Measurements from ENCODE around the gene IL18BP. TPM values are rescaled to one million over a fixed set of nuclear protein-coding genes. Genes with fewer than 3 reads are reported as not detected.

IL18BP gene
- total RNA-seq, 2 experiments from 2014 or later, result 7.8 to 8.2 TPM

DNA sequence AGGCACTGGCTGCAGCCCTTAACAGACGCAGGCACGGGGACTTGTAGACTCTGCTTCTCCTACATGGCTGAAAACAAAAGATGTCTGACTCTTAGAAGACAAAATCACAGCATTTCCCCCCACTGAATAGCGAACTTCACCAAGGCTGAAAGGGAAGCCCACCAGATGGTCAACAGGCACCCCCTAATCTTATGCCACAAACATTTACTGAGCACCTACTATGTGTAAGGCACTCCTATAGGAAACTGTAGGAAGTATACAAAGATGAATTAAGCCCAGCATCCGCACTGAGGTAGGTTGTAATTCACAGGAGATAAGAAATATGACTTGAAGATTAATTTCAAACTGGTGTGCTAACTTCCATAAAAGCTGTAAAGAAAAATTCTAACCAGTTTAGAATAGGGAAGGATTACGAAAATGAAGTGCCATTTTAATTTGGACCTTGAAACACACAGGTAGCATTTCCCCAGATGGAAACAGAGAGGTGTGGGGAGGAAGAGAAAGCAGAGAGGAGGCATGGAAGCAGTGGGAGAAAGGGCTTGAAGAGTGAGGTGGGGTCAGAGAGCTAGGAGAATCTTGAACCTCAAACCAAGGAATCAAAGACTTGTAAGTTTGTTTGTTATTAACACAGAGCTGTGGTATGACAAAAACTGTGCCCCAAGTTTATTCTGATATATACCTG, 43.5 kb downstream of the IL18BP start:
- ChIA-PET POLR2A (interaction anchor here (0.8 to 1.5 kb wide), 3 partner anchors 59 to 71 kb away, joined by 3 to 4 read pairs (median 3); partner anchors contain the start of gene ANAPC15), CTCF (interaction anchor here (1.2 to 1.4 kb wide), 4 partner anchors 9 to 101 kb away, joined by 3 to 5 read pairs (median 4); no protein-coding TSS in a partner anchor)
- no peak overlapping the region for H3K4me3 Mint-ChIP-seq
- H3K27me3 Mint-ChIP-seq, result no peaks in the 10 kb centered on the region
- no peak for ATAC-seq
- no peaks in the 10 kb centered on the region for H3K9me3 Mint-ChIP-seq
- intact Hi-C loops (cut with micrococcal nuclease), result loop anchor here (5.0 kb wide), 1 partner anchor 40 kb away; the partner anchor contains the start of genes LRRC51 and NUMA1
- DNase-seq, result no peak
- peaks cover 22% of the 10 kb centered on the region for H3K4me1 Mint-ChIP-seq (ENCODE audit: low read depth)
- TF ChIP-seq, protein P1, sequence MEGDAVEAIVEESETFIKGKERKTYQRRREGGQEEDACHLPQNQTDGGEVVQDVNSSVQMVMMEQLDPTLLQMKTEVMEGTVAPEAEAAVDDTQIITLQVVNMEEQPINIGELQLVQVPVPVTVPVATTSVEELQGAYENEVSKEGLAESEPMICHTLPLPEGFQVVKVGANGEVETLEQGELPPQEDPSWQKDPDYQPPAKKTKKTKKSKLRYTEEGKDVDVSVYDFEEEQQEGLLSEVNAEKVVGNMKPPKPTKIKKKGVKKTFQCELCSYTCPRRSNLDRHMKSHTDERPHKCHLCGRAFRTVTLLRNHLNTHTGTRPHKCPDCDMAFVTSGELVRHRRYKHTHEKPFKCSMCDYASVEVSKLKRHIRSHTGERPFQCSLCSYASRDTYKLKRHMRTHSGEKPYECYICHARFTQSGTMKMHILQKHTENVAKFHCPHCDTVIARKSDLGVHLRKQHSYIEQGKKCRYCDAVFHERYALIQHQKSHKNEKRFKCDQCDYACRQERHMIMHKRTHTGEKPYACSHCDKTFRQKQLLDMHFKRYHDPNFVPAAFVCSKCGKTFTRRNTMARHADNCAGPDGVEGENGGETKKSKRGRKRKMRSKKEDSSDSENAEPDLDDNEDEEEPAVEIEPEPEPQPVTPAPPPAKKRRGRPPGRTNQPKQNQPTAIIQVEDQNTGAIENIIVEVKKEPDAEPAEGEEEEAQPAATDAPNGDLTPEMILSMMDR (IDR thresholded peaks at IDR 0.05), result no peak
- H3K36me3 Mint-ChIP-seq (ENCODE audit: low read depth), result peaks cover 5% of the 10 kb centered on the region
- no peak overlapping the region for H3K27ac Mint-ChIP-seq

DNA sequence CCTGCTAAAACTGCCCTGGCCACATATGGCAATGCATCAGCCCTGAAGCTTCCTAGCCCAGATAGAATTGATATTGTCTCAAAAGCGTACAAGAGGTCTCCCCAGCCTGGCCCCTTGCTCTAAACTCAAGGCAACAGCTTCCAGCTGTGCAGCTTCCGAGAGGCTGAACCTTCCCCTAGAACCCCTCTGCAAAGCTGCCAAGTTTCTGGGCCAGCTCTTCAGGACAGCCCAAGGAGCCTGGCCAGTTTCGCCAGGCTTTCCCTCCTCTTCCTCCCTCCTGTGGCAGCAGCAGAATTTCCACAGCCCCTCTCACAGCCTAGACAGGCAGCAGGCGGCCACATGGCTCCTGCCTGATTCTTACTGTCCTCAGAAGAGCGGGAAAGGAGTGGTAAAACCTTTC, 47.1 kb downstream of the IL18BP start:
- TF ChIP-seq, protein P1 (IDR thresholded peaks at IDR 0.05), result no peak
- intact Hi-C loops (cut with micrococcal nuclease), result no loop called here
- H3K27me3 Mint-ChIP-seq, result no peaks in the 10 kb centered on the region
- peaks cover 22% of the 10 kb centered on the region for H3K4me1 Mint-ChIP-seq (ENCODE audit: low read depth)
- ATAC-seq (no peak), DNase-seq (no peak)
- H3K4me3 Mint-ChIP-seq, result no peak overlapping the region
- CTCF ChIA-PET, result no interaction called here
- no peak overlapping the region for H3K27ac Mint-ChIP-seq
- POLR2A ChIA-PET, result no interaction called here
- H3K36me3 Mint-ChIP-seq (ENCODE audit: low read depth), result peaks cover 12% of the 10 kb centered on the region
- no peaks in the 10 kb centered on the region for H3K9me3 Mint-ChIP-seq

DNA sequence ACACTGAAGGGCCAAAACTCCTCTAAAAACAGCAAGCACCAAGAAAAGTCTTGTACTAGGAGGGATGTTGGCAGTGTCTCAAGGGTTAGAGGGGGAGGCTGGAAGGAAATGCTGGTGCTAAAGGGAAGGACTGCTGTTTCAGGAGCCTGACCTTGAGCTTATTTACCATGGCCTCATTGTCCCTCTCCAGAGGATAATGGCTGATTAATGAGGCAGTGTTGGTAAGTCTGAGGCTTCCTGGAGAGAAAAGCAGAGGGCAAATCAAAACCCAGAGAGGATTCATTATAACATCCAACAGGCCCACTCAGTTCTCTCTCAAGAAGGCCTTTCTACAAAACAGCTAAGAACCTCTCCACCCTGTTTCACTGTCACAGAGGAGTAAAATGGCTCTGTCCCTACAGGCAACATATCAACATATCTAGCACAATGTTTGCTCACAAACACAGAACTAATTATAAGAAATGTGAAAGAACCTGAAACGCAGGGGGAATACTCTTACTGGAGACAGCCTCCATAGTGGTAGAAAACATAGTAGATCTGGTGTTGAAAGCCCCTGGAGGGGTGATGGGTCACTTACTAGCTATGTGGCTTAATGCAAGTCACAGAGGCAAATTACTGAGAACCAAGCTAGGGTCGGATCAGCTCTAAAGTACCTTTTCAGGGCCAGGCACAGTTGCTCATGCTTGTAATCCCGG, 50.2 kb downstream of the IL18BP start:
- peaks cover 5% of the 10 kb centered on the region for H3K4me1 Mint-ChIP-seq (ENCODE audit: low read depth)
- ChIA-PET POLR2A (interaction anchor here (0.7 to 2.5 kb wide), 6 partner anchors 9 to 64 kb away, joined by 3 to 11 read pairs (median 3); no protein-coding TSS in a partner anchor), CTCF (interaction anchor here (0.9 to 3.6 kb wide), 4 partner anchors 10 to 34 kb away, joined by 3 to 11 read pairs (median 6); no protein-coding TSS in a partner anchor)
- no peak overlapping the region for H3K4me3 Mint-ChIP-seq
- ATAC-seq, result no peak
- H3K27ac Mint-ChIP-seq, result no peak overlapping the region
- no peaks in the 10 kb centered on the region for H3K27me3 Mint-ChIP-seq
- DNase-seq, result no peak
- intact Hi-C loops (cut with micrococcal nuclease), result no loop called here
- no peaks in the 10 kb centered on the region for H3K9me3 Mint-ChIP-seq
- peaks cover 8% of the 10 kb centered on the region for H3K36me3 Mint-ChIP-seq (ENCODE audit: low read depth)
- TF ChIP-seq, protein P1 (IDR thresholded peaks at IDR 0.05), result no peak

Other genes with a start within 250 kb of the IL18BP start
- gene DEFB108B, start 165.7 kb upstream of the IL18BP start, total RNA-seq, result not detected
- gene DEFB131B, start 120.5 kb upstream of the IL18BP start, total RNA-seq, result not detected
- 10 to 100 TPM; 15.8 to 16.0 TPM for gene XNDC1N, start 70.3 kb upstream of the IL18BP start, total RNA-seq
- gene RNF121, start 69.9 kb upstream of the IL18BP start, total RNA-seq, result 10 to 100 TPM; 23.7 to 28.1 TPM
- gene NUMA1, start 81.6 kb downstream of the IL18BP start, total RNA-seq, result 100 to 1,000 TPM; 165 to 169 TPM
- gene LRRC51, start 81.9 kb downstream of the IL18BP start, total RNA-seq, result 1 to 10 TPM; 7.0 to 7.7 TPM
- 10 to 100 TPM; 50.3 to 52.4 TPM for gene LAMTOR1, start 104.4 kb downstream of the IL18BP start, total RNA-seq
- gene TOMT, start 107.0 kb downstream of the IL18BP start, total RNA-seq, result not detected
- 10 to 100 TPM; 66.0 to 67.4 TPM for gene ANAPC15, start 113.8 kb downstream of the IL18BP start, total RNA-seq
- not detected for gene FOLR3, start 136.8 kb downstream of the IL18BP start, total RNA-seq
- gene FOLR1, start 193.2 kb downstream of the IL18BP start, total RNA-seq, result not detected
- not detected for gene FOLR2, start 217.9 kb downstream of the IL18BP start, total RNA-seq
- gene INPPL1, start 225.9 kb downstream of the IL18BP start, total RNA-seq, result 10 to 100 TPM; 75.9 to 78.4 TPM
- not detected for gene PHOX2A, start 245.3 kb downstream of the IL18BP start, total RNA-seq

Data from activated CD8-positive, alpha-beta T cell treated with anti-CD3 and anti-CD28 coated beads for 36 hours (primary cell).